Measurements from ENCODE around the gene MIA2. TPM values are rescaled to one million over a fixed set of nuclear protein-coding genes. Genes with fewer than 3 reads are reported as not detected.

MIA2 gene
- total and polyA plus RNA-seq, 2 donors (not counting 1 experiment from before 2014, with no cell fraction given) = 11.5 to 27.1 TPM

DNA sequence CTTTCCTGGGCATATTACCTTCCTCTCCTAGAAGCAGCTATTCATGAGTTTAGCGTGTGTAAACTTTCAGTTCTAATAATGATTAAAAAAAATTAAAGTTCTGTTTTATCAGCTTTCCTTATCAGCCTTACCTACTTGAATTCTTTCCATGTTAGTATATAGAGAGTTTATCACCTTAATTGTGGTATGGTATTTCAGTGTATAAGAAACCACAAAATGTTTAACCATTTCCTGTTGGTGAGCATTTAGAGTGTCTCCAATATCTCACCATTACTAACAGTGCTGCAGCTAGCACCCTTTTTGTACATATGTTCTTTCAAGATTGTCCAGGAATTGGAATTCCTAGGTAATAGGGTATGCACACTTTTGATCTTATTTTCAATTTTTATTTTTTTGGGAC, 109.1 kb downstream of the MIA2 start:
- no peak overlapping the region for H2AFZ ChIP-seq (ENCODE audit: insufficient read depth, low read depth, low read length, poor library complexity, severe bottlenecking)
- H3K27ac ChIP-seq (ENCODE audit: low read length in 2 of 2) = no peak overlapping the region
- Mint-ChIP-seq H3K27me3 (no peaks in the 10 kb centered on the region), H3K27ac (no peak overlapping the region), H3K4me3 (no peak overlapping the region), H3K9me3 (ENCODE audit: insufficient read depth) (no peaks in the 10 kb centered on the region), H3K4me1 (no peaks in the 10 kb centered on the region)
- H3K9ac ChIP-seq (ENCODE audit: low read length) = no peak overlapping the region
- no peak for ATAC-seq (ENCODE audit: low read depth)
- intact Hi-C loops (cut with micrococcal nuclease) = no loop called here
- no peaks in the 10 kb centered on the region for H4K20me1 ChIP-seq (ENCODE audit: control insufficient read depth, insufficient read depth, low read length, poor library complexity, severe bottlenecking)
- no peak overlapping the region for H3K4me2 ChIP-seq (replicated peaks; ENCODE audit: low read depth, low read length, poor library complexity, severe bottlenecking)
- no peaks in the 10 kb centered on the region for H3K4me1 ChIP-seq (ENCODE audit: control insufficient read depth in 2 of 2, insufficient read depth in 2 of 2, low read length in 2 of 2)
- H3K27me3 ChIP-seq (replicated peaks in 1 of 4; ENCODE audit: control extremely low read depth in 1 of 4, control insufficient read depth in 3 of 4, insufficient read depth in 4 of 4, low read length in 3 of 4) = no peaks in the 10 kb centered on the region
- TF ChIP-seq EZH2 (IDR thresholded peaks at IDR 0.05; ENCODE audit: borderline replicate concordance, insufficient read depth, low read depth, low read length, poor library complexity, severe bottlenecking) = no peak
- TF ChIP-seq, protein P1, sequence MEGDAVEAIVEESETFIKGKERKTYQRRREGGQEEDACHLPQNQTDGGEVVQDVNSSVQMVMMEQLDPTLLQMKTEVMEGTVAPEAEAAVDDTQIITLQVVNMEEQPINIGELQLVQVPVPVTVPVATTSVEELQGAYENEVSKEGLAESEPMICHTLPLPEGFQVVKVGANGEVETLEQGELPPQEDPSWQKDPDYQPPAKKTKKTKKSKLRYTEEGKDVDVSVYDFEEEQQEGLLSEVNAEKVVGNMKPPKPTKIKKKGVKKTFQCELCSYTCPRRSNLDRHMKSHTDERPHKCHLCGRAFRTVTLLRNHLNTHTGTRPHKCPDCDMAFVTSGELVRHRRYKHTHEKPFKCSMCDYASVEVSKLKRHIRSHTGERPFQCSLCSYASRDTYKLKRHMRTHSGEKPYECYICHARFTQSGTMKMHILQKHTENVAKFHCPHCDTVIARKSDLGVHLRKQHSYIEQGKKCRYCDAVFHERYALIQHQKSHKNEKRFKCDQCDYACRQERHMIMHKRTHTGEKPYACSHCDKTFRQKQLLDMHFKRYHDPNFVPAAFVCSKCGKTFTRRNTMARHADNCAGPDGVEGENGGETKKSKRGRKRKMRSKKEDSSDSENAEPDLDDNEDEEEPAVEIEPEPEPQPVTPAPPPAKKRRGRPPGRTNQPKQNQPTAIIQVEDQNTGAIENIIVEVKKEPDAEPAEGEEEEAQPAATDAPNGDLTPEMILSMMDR (IDR thresholded peaks at IDR 0.05) = no peak
- CTCF ChIA-PET = no interaction called here
- WGBS (ENCODE audit: insufficient coverage) = no CpG with 5 or more reads among the region's 1 CpG
- POLR2A ChIA-PET = no interaction called here
- no peaks in the 10 kb centered on the region for H3K79me2 ChIP-seq (ENCODE audit: control insufficient read depth, insufficient read depth, low read length)
- no peak for DNase-seq
- H3K4me3 ChIP-seq (ENCODE audit: control extremely low read depth in 1 of 5, extremely low read depth in 1 of 5, insufficient read depth in 1 of 5, low read depth in 2 of 5, low read length in 4 of 5) = no peak overlapping the region
- H3K9me3 ChIP-seq (ENCODE audit: control extremely low read depth in 1 of 3, control insufficient read depth in 2 of 3, insufficient read depth in 1 of 3, low read length in 2 of 3) = no peaks in the 10 kb centered on the region
- H3K36me3 ChIP-seq (replicated peaks in 1 of 2; ENCODE audit: control extremely low read depth in 1 of 2, control insufficient read depth in 1 of 2, extremely low read depth in 1 of 2, insufficient read depth in 2 of 2, low read length in 1 of 2) = peaks cover 0 to 25% of the 10 kb centered on the region in 2 experiments

DNA sequence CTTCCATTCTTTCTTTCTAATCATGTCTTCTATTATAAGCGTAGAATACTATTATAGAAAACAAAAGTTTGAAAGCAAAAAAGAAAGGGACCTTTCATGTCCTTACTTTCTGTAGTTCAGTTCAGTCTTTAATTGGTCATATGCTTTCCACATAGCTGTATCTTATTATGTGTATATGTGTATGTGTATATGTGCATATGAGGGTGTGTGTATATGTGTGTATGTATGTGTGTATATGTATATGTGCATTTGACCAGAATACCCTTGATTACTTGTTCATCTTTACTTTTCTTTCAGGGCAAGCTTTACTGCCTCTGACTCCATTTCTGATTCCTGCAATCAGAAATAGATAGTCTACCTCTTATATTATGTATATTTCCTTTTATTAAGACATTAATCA, 109.9 kb downstream of the MIA2 start:
- Histone ChIP-seq H2AFZ (ENCODE audit: insufficient read depth, low read depth, low read length, poor library complexity, severe bottlenecking) (no peak overlapping the region), H3K27ac (ENCODE audit: low read length in 2 of 2) (no peak overlapping the region), H3K4me3 (ENCODE audit: control extremely low read depth in 1 of 5, extremely low read depth in 1 of 5, insufficient read depth in 1 of 5, low read depth in 2 of 5, low read length in 4 of 5) (no peak overlapping the region), H3K9me3 (ENCODE audit: control extremely low read depth in 1 of 3, control insufficient read depth in 2 of 3, insufficient read depth in 1 of 3, low read length in 2 of 3) (no peaks in the 10 kb centered on the region), H3K36me3 (replicated peaks in 1 of 2; ENCODE audit: control extremely low read depth in 1 of 2, control insufficient read depth in 1 of 2, extremely low read depth in 1 of 2, insufficient read depth in 2 of 2, low read length in 1 of 2) (peaks cover 0 to 23% of the 10 kb centered on the region in 2 experiments), H3K4me1 (ENCODE audit: control insufficient read depth in 2 of 2, insufficient read depth in 2 of 2, low read length in 2 of 2) (no peaks in the 10 kb centered on the region), H3K4me2 (replicated peaks; ENCODE audit: low read depth, low read length, poor library complexity, severe bottlenecking) (no peak overlapping the region), H3K9ac (ENCODE audit: low read length) (no peak overlapping the region), H3K79me2 (ENCODE audit: control insufficient read depth, insufficient read depth, low read length) (no peaks in the 10 kb centered on the region), H3K27me3 (replicated peaks in 1 of 4; ENCODE audit: control extremely low read depth in 1 of 4, control insufficient read depth in 3 of 4, insufficient read depth in 4 of 4, low read length in 3 of 4) (no peaks in the 10 kb centered on the region), H4K20me1 (ENCODE audit: control insufficient read depth, insufficient read depth, low read length, poor library complexity, severe bottlenecking) (no peaks in the 10 kb centered on the region)
- no peak overlapping the region for H3K27ac Mint-ChIP-seq
- CTCF ChIA-PET = interaction anchor here (0.6 kb wide), 1 partner anchor 84 kb away, joined by 3 read pairs; no protein-coding TSS in a partner anchor
- H3K4me3 Mint-ChIP-seq = no peak overlapping the region
- no peak for ATAC-seq (ENCODE audit: low read depth)
- no peaks in the 10 kb centered on the region for H3K9me3 Mint-ChIP-seq (ENCODE audit: insufficient read depth)
- TF ChIP-seq, protein P1 (IDR thresholded peaks at IDR 0.05) = no peak
- TF ChIP-seq EZH2 (IDR thresholded peaks at IDR 0.05; ENCODE audit: borderline replicate concordance, insufficient read depth, low read depth, low read length, poor library complexity, severe bottlenecking) = no peak
- peaks cover under 1% of the 10 kb centered on the region for H3K4me1 Mint-ChIP-seq
- intact Hi-C loops (cut with micrococcal nuclease) = no loop called here
- no peak for DNase-seq
- POLR2A ChIA-PET = no interaction called here
- no CpG with 5 or more reads among the region's 1 CpG for WGBS (ENCODE audit: insufficient coverage)
- H3K27me3 Mint-ChIP-seq = no peaks in the 10 kb centered on the region
